GM19452 (cell line): ENCODE data around the gene RNF20.
"Not testable (repeated sequence)": the region's sequence is repeated elsewhere in the genome, so short reads cannot be mapped to it uniquely, and the experiment has no call there.

Experiments used
- ATAC-seq: cut with Tn5 transposase; IDR thresholded peaks from one replicate; pipeline ENCODE4 v1.9.1; 2021; ENCODE audit not compliant: unreplicated experiment

Gene RNF20

DNA sequence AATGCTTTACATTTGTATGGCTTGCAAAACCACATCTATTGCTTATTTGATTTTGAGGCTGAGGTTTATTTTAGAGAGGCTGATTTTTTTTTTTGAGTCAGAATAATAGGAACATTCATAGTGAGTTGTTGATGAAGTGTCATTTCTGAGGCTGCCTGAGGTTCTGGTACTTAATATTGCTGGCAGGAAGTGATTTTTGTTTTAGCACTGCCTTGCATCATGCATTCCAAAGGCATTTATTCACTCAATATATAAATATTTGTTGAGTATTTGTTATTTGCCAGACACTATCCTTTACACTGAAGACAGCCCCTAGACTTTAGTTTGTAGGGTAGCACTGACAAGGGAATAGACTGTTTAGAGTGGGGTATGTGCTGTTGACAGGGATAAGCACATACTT, 2.7 kb downstream of the RNF20 start:
- no peak for ATAC-seq

DNA sequence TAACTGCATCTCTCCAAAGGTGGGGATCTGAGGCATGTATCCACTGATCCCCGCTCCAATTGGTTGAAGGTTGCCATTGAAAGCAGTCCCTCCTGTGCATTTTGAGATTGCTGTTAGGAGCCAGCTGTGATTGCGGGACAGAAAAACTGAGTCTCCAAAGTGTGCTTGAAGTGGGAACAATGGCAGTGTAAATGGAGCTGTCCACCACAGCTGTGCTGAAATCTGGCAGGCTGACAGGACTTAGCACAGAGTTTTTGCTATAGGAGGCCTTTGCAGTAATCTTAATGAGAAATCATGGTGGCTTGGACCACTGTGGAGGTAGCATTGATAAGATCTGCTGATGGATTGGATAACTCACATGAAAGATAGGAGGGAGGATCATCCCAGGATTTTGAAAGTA, 3.3 kb downstream of the RNF20 start:
- ATAC-seq, result no peak

DNA sequence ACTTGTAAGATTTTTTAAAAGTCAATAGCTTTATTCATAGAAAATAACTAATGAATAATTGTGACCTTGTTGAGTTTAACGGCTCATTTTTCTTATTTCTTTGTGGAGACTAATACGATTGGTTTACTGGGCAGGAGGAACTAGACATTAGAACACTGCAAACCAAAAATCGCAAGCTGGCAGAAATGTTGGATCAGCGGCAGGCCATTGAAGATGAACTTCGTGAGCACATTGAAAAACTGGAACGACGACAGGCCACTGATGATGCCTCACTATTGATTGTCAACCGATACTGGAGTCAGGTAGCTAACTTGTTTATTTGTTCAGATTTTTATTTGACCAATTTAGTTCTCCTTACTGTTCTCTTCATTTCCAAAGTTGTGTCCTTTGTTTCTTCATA, 6.4 kb downstream of the RNF20 start:
- no peak for ATAC-seq

- no peak for ATAC-seq
Measured at GRCh38 chr9:101543098-101543735, 9.6 kb downstream of the RNF20 start.

DNA sequence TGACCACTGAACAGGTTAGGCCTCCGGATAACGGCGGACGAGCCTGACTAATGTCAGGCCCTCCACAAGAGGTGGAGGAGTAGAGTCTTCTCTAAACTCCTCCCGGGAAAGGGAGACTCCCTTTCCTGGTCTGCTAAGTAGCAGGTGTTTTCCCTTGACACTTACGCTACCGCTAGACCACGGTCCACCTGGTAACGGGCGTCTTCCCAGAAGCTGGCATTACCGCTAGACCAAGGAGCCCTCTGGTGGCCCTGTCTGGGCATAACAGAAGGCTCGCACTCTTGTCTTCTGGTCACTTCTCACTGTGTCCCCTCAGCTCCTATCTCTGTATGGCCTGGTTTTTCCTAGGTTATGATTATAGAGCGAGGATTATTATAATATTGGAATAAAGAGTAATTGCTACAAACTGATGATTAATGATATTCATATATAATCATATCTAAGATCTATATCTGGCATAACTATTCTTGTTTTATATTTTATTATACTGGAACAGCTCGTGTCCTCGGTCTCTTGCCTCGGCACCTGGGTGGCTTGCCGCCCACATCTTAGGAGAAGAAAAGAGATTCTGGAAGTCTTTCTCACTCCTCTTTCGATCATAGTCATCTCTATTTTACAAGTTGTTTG, 15.9 kb downstream of the RNF20 start:
- ATAC-seq, result not testable (repeated sequence)

DNA sequence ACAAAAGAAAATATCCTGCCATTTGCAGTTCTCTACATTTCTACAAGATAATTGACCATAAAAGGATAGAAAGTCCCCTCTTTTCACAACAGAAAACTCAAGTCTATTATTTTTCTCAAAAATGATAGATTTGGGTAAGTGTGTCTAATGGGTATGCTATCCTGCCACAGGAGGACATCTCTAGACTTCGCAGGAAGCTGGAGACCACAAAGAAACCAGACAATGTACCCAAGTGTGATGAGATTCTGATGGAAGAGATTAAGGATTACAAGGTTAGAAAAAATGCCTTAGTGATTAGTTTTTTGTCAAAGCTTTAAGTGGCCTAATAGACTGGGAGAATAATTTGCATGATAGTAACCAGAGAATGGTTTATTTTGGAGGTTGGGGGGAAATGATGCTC, 28.1 kb downstream of the RNF20 start:
- no peak for ATAC-seq

GRCh38 chr9:101562966-101563365, 29.3 kb downstream of the RNF20 start:
- no peak for ATAC-seq

DNA sequence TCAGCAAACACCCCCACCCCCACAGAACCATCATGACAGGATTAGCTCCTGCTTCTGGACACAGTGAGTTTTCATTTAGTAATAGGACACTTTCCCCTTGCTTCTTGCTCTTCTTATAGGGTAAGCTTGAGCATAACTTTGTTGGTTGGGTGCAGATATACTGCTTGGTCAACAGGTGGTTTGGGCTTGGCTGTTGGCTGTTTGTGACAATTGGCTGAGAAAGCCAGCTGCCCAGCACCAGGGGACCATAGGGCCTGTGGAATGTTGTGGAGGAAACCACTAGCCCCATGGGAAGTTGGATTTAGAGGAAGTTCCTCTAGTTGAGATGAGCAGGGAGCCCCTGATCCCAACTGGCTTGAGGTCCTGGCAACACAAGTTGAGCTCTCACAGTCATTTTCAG, 30.6 kb downstream of the RNF20 start:
- ATAC-seq, result no peak

DNA sequence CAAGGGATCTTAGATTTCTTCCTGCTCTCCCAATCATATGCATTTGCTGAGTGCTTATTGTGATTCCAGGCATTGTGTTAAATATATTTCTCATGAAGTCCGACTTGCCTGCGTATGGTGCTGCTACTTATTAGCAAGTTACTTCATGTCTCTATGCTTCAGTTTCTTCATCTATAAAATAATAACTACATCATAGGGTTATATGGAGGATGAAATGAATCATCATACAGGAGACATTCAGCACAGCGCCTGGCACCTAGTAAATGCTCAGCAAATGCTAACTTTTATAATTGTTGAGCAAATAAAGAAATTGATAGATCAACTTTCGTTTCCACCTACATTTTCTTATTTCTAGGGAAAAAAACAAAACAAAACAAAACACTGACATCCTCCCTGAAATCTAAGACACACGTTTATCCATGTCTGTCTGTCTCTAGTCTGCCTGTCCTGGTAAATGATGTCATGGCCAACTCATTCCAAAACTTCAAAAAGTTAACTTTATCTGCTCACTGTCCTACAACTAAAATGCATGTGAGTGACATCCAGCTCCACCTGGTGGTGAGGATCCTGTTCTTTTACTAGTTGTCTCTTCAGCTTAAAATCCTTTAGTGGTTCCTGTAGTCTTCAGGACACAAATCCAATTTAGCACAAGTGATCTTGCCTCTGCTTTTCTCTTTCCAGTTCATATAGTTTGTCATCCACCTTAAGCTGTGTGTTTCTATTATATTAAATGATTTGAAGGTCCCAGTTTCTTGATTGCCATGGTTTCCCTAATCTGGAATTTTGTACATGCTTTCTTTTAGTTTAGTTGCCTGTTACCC, 33.5 kb downstream of the RNF20 start:
- ATAC-seq, result no peak

DNA sequence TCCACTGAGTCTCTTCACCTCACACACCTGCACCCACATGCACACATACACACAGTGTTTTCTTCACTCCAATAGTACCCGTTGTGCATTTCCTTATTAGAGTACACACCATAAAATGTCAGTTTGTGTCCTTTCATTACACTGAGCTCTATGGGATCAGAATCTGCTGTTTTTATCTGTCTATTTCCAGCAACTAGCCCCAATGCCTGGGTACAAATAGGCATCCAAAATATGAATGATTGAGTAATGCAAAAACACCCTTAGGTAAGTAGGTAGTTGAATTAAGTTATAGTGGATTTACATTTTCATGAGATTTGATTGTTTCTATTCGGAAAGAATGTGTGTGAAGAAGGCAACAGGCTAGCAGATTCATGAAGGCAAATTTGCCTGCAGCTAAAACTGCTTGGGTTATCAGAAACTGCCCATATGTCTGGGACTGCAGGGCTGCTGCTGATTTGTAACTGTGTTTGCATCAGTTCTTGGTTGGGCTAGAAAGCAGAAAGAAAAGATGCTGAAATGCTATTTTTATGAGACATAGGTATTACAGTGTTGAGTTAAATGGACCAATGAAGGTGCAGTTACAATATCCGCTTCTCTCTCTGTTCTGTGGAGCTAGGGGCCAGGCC, 34.2 kb downstream of the RNF20 start:
- ATAC-seq, result no peak

DNA sequence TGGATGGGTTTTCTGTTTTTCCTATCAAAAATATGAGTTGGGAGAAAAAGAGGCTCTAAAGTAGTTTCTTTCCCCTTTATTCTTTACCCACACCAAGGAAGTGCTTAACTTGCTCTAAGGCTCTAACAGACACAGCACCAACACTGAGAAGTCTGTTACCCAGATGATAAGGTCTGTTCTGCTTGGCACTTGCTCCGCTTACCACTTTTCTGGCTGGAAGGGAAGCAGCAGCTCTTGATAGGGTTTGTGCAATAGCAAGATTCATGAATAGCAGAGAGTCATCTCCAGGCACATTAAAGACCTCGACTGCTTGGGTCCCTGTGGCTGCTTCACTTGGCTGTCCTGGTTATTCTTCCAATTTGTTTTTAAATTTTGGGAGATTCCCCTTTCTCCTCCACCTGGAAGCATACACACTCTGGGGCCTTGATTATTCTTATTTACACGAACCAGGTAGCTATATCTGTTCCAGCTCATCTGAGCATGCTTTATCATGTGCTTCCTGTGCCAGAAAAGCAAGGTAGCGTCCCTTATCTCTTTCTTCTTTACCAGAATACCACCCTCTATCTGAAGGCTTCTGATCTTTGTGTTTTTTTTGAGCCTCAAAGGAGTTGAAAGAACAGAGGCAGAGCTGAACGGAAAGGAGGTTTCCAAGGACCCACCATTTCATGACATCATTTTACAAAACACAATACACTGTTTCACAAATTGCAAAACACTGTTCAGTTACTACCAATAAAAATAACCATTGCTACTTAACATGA, 36.3 kb downstream of the RNF20 start:
- ATAC-seq, result no peak

GRCh38 chr9:101571114-101571513, 37.5 kb downstream of the RNF20 start:
- no peak for ATAC-seq

DNA sequence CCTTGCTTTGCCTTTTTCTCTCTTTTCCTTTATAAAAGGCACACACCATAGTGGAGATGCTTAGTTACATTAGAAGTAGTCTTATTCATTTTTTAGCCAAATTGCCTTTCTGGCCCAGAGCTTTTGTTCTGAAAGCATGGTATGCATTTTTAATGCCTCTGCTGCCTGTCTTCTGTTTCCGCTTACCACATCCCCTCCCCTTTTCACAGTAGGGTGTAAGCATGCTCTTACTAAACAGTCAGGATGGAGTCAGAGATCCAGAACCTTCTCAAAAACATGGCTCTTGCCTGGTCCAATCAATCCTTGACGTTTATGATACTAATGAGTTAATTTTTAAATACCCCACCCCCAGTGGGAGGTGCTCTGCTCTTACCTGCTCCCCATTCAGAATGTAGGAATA, 38.7 kb downstream of the RNF20 start:
- no peak for ATAC-seq

GRCh38 chr9:101574731-101575333, 41.2 kb downstream of the RNF20 start:
- no peak for ATAC-seq

- ATAC-seq, result peak; percentile 59
Measured at GRCh38 chr9:101578378-101578777, 44.7 kb downstream of the RNF20 start.

DNA sequence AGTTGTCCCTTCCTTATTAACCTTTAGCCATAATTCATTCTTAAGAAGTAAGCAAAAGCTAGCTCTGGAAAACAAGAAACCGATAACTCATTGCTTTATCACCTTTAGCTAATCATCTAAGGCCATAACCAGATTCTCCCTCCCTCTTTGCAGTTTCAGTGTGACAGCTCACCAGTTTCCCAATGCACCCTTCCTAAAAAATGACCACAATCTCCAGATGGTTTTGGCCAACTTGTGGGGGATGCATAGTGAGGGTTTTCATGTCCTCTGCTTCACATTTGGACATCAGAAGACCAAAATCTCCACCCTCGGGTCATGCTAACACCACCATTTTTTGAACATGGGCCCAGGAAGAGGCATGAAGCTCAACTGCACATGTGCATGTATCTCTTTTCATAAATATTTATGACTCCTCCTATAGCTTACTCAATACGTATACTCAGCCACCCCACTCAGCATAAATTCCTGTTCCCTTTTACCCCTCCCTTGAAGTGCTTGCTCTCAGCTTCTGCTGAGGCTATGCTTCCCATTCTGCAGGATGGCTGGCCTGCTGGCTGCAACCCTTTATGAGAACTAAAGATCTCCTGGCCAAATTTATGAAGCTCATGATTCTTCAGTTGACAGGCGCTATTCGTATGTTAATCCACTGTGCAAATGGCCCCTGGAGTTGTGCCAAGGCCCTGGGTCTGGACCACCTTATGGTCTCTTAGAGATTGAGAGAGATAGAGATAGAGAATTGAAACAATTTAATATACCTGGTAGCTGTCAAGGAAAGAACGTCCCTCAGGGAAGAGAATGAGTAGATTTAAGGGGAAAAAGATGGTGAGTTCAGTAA, 46.3 kb downstream of the RNF20 start:
- no peak for ATAC-seq

- ATAC-seq, result no peak
Measured at GRCh38 chr9:101582553-101582952, 48.9 kb downstream of the RNF20 start.

DNA sequence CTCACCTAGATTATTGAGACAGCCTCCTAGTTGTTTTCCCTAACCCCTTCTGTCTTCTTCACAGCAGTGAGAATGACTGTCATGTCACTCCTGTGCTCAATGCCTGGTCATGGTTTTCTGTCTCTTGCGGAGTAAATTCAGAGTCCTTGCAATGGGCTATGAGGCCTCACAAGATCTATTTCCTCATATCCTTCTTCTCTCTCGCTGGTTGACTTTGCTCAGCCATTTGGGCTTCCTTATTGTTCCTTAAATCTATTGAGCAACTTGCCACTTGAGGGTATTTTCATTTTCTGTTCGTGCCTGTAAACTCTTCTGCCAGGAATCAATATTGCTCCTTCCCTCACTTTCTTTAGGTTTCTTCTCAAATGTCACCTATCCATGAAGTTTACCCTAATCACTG, 52.1 kb downstream of the RNF20 start:
- no peak for ATAC-seq

DNA sequence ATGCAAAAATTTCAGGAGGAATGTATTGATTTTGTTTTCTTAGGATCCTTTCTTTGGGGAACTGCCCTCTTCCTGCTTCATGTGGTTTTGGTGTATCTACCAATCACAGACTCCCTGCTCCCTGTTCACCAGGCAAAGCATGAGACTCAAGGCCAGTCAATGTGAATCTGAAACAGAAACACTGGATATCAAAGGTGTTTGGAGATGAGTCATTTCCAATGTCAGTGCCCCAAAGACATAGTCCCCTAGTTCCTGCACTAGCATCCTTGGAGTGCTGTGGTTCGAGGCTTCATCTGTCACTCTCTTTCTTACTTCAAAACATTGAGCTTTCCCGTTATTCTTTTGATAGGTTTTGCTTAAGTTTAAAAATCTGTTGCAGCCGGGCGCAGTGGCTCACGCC, 53.0 kb downstream of the RNF20 start:
- ATAC-seq, result peak; percentile 90
